ENCODE data around the gene PDE9A.
"Not testable (repeated sequence)": the region's sequence is repeated elsewhere in the genome, so short reads cannot be mapped to it uniquely, and the experiment has no call there.

PDE9A gene

GRCh38 chr21:42812528-42813241 lies 159.3 kb downstream of the PDE9A start:
- H3K27ac ChIP-seq (ENCODE audit: insufficient read depth, low read depth, low read length, poor library complexity, severe bottlenecking), result not testable (repeated sequence)

GRCh38 chr21:42815217-42815616 lies 161.8 kb downstream of the PDE9A start:
- H3K4me1 ChIP-seq (ENCODE audit: control insufficient read depth, insufficient read depth, low read length), result peaks cover under 1% of the 10 kb centered on the region
- no peak overlapping the region for H3K4me3 ChIP-seq (ENCODE audit: insufficient read depth, low read depth, low read length)
- H3K9me3 ChIP-seq (ENCODE audit: control insufficient read depth, low read length), result peaks cover 2% of the 10 kb centered on the region
- no peaks in the 10 kb centered on the region for H3K36me3 ChIP-seq (ENCODE audit: control insufficient read depth, insufficient read depth, low read length)
- no peak overlapping the region for H3K27ac ChIP-seq (ENCODE audit: insufficient read depth, low read depth, low read length, poor library complexity, severe bottlenecking)
- WGBS, 2 experiments, result 100% methylated on average over 1 of the region's 1 CpG; no CpG with 5 or more reads in 1 of the 2 experiments
- no peaks in the 10 kb centered on the region for H3K27me3 ChIP-seq (ENCODE audit: control insufficient read depth, insufficient read depth, low read length, poor library complexity, severe bottlenecking)

More at GRCh38 chr21:42812528-42813241, 159.3 kb downstream of the PDE9A start:
- H3K27me3 ChIP-seq (ENCODE audit: control insufficient read depth, insufficient read depth, low read length, poor library complexity, severe bottlenecking); H3K4me3 ChIP-seq (ENCODE audit: insufficient read depth, low read depth, low read length); H3K36me3 ChIP-seq (ENCODE audit: control insufficient read depth, insufficient read depth, low read length); H3K9me3 ChIP-seq (ENCODE audit: control insufficient read depth, low read length): not testable (repeated sequence)
- peaks cover 14% of the 10 kb centered on the region for H3K4me1 ChIP-seq (ENCODE audit: control insufficient read depth, insufficient read depth, low read length)
- 82 to 89% methylated on average over 5 of the region's 5 CpGs for WGBS, 2 experiments

- H3K9me3 ChIP-seq (ENCODE audit: control insufficient read depth, low read length), result peaks cover 2% of the 10 kb centered on the region
- no peaks in the 10 kb centered on the region for H3K36me3 ChIP-seq (ENCODE audit: control insufficient read depth, insufficient read depth, low read length)
Observed at GRCh38 chr21:42818328-42818749, 164.9 kb downstream of the PDE9A start.

GRCh38 chr21:42819861-42820615 lies 166.6 kb downstream of the PDE9A start:
- Histone ChIP-seq H3K4me3 (ENCODE audit: insufficient read depth, low read depth, low read length) (no peak overlapping the region), H3K27me3 (ENCODE audit: control insufficient read depth, insufficient read depth, low read length, poor library complexity, severe bottlenecking) (no peaks in the 10 kb centered on the region), H3K9me3 (ENCODE audit: control insufficient read depth, low read length) (peaks cover under 1% of the 10 kb centered on the region), H3K36me3 (ENCODE audit: control insufficient read depth, insufficient read depth, low read length) (no peaks in the 10 kb centered on the region), H3K27ac (ENCODE audit: insufficient read depth, low read depth, low read length, poor library complexity, severe bottlenecking) (no peak overlapping the region), H3K4me1 (ENCODE audit: control insufficient read depth, insufficient read depth, low read length) (no peaks in the 10 kb centered on the region)
- 93 to 94% methylated on average over 7 of the region's 7 CpGs for WGBS, 2 experiments

More at GRCh38 chr21:42818328-42818749, 164.9 kb downstream of the PDE9A start:
- Histone ChIP-seq H3K27ac (ENCODE audit: insufficient read depth, low read depth, low read length, poor library complexity, severe bottlenecking) (no peak overlapping the region), H3K27me3 (ENCODE audit: control insufficient read depth, insufficient read depth, low read length, poor library complexity, severe bottlenecking) (no peaks in the 10 kb centered on the region), H3K4me1 (ENCODE audit: control insufficient read depth, insufficient read depth, low read length) (no peaks in the 10 kb centered on the region), H3K4me3 (ENCODE audit: insufficient read depth, low read depth, low read length) (no peak overlapping the region)
- WGBS, 2 experiments, result 59 to 71% methylated on average over 2 of the region's 2 CpGs

GRCh38 chr21:42820616-42821465 lies 167.4 kb downstream of the PDE9A start:
- Histone ChIP-seq H3K27ac (ENCODE audit: insufficient read depth, low read depth, low read length, poor library complexity, severe bottlenecking) (no peak overlapping the region), H3K4me1 (ENCODE audit: control insufficient read depth, insufficient read depth, low read length) (no peaks in the 10 kb centered on the region), H3K4me3 (ENCODE audit: insufficient read depth, low read depth, low read length) (no peak overlapping the region), H3K27me3 (ENCODE audit: control insufficient read depth, insufficient read depth, low read length, poor library complexity, severe bottlenecking) (no peaks in the 10 kb centered on the region), H3K9me3 (ENCODE audit: control insufficient read depth, low read length) (no peaks in the 10 kb centered on the region), H3K36me3 (ENCODE audit: control insufficient read depth, insufficient read depth, low read length) (no peaks in the 10 kb centered on the region)
- 91 to 92% methylated on average over 8 of the region's 8 CpGs for WGBS, 2 experiments
